IMR-90 (cell line): ENCODE data around the gene BMP10. TPM values are rescaled to one million over a fixed set of nuclear protein-coding genes. Genes with fewer than 3 reads are reported as not detected.

ENCODE experiments used
- ATAC-seq: fragments of 200-7000 bp; cut with Tn5 transposase; 2 replicates; pipeline ENCODE4 v1.9.1; 2020; ENCODE audit warnings: low read depth, mild to moderate bottlenecking, moderate library complexity
- BruUV-seq: library from RNA; stranded (reverse); fragments of 400-500 nt; replicated peaks from 2 replicates; lab custom pipeline; 2021; lab: Mats Ljungman, UMichigan
- CTCF ChIA-PET: fragments of 300-600 bp; formaldehyde crosslinking; extraction: SDS; loops from one replicate; lab custom pipeline; 2021; ENCODE audit warnings: antibody characterized with exemption; lab: Yijun Ruan, JAX
- POLR2A ChIA-PET: fragments of 300-600 bp; sonication (Branson Sonifier 250); formaldehyde crosslinking; loops from one replicate; lab custom pipeline; 2022; ENCODE audit warnings: antibody characterized with exemption; ENCODE audit not compliant: unreplicated experiment; lab: Charles Lee
- DNase-seq: peaks from one replicate; pipeline ENCODE4 v3.0.0; 2013
- H2AFZ ChIP-seq: replicated peaks from 2 replicates; pipeline ENCODE3; 2013; ENCODE audit warnings: low read length, mild to moderate bottlenecking; ENCODE audit not compliant: poor library complexity
- H2AK5ac ChIP-seq: 2 replicates; pipeline ENCODE4 v1.6.1; 2013; ENCODE audit warnings: low read depth, low read length, inconsistent platforms
- H2AK9ac ChIP-seq: replicated peaks from 2 replicates; pipeline ENCODE3; 2013; ENCODE audit warnings: mild to moderate bottlenecking, low read depth, low read length, moderate library complexity; ENCODE audit not compliant: poor library complexity
- H2BK120ac ChIP-seq: 2 replicates; pipeline ENCODE4 v1.6.1; 2013; ENCODE audit warnings: low read depth, low read length, inconsistent platforms
- H2BK15ac ChIP-seq: 3 replicates; pipeline ENCODE4 v1.6.1; 2013; ENCODE audit warnings: low read depth, low read length, inconsistent platforms
- H2BK20ac ChIP-seq: 2 replicates; pipeline ENCODE4 v1.6.1; 2013; ENCODE audit warnings: low read depth, mild to moderate bottlenecking, inconsistent platforms, low read length, moderate library complexity
- H2BK5ac ChIP-seq: 2 replicates; pipeline ENCODE4 v1.6.1; 2013; ENCODE audit warnings: mild to moderate bottlenecking, low read depth, low read length, inconsistent platforms; ENCODE audit not compliant: poor library complexity, severe bottlenecking
- H3K14ac ChIP-seq: replicated peaks from 2 replicates; pipeline ENCODE4 v1.6.1; 2013; ENCODE audit warnings: low read depth, low read length, inconsistent platforms
- H3K18ac ChIP-seq: 2 replicates; pipeline ENCODE4 v1.6.1; 2013; ENCODE audit warnings: low read depth, low read length, control low read depth
- H3K23ac ChIP-seq: 2 replicates; pipeline ENCODE4 v1.6.1; 2013; ENCODE audit warnings: low read depth, low read length, inconsistent platforms
- H3K27ac ChIP-seq: 2 replicates; pipeline ENCODE4 v1.5.1; 2013; ENCODE audit warnings: mild to moderate bottlenecking, control low read depth, low read length; ENCODE audit not compliant: insufficient read depth
- H3K27me3 ChIP-seq: 2 replicates; pipeline ENCODE4 v1.6.1; 2013; ENCODE audit warnings: low read length; ENCODE audit not compliant: control insufficient read depth, insufficient read depth
- H3K36me3 ChIP-seq: 2 replicates; pipeline ENCODE4 v1.6.1; 2013; ENCODE audit warnings: low read length, mixed read lengths; ENCODE audit not compliant: control insufficient read depth, insufficient read depth
- H3K4ac ChIP-seq: 2 replicates; pipeline ENCODE4 v1.6.1; 2013; ENCODE audit warnings: low read depth, low read length, inconsistent platforms
- H3K4me1 ChIP-seq: 2 replicates; pipeline ENCODE4 v1.6.1; 2013; ENCODE audit warnings: low read length, mixed read lengths; ENCODE audit not compliant: control insufficient read depth, insufficient read depth
- H3K4me2 ChIP-seq: 2 replicates; pipeline ENCODE4 v1.6.1; 2013; ENCODE audit warnings: low read depth, mild to moderate bottlenecking, control low read depth, low read length, moderate library complexity
- H3K4me3 ChIP-seq: 2 replicates; pipeline ENCODE4 v1.5.1; 2013; ENCODE audit warnings: low read depth, mild to moderate bottlenecking, control low read depth, low read length, moderate library complexity; ENCODE audit not compliant: insufficient read depth
- H3K56ac ChIP-seq: 2 replicates; pipeline ENCODE4 v1.6.1; 2013; ENCODE audit warnings: low read length, inconsistent platforms; ENCODE audit not compliant: insufficient read depth; ENCODE audit errors: extremely low read depth
- H3K79me1 ChIP-seq, 2 experiments: 2 replicates each; pipeline ENCODE4 v1.6.1; 2013; ENCODE audit warnings: low read length in 2 of 2, inconsistent platforms in 1 of 2, low read depth in 1 of 2
- H3K9ac ChIP-seq: 2 replicates; pipeline ENCODE4 v1.6.1; 2013; ENCODE audit warnings: low read depth, low read length, control low read depth
- H3K9me1 ChIP-seq: 2 replicates; pipeline ENCODE4 v1.6.1; 2013; ENCODE audit warnings: low read length, inconsistent platforms; ENCODE audit not compliant: insufficient read depth
- H3K9me3 ChIP-seq: 2 replicates; pipeline ENCODE4 v1.6.1; 2013; ENCODE audit warnings: low read length; ENCODE audit not compliant: control insufficient read depth, insufficient read depth
- H4K20me1 ChIP-seq: 2 replicates; pipeline ENCODE4 v1.6.1; 2013; ENCODE audit warnings: low read length, inconsistent platforms; ENCODE audit not compliant: insufficient read depth
- H4K5ac ChIP-seq: 2 replicates; pipeline ENCODE4 v1.6.1; 2013; ENCODE audit warnings: mild to moderate bottlenecking, low read depth, low read length, control low read depth
- H4K8ac ChIP-seq, 2 experiments: 2 replicates each; pipeline ENCODE4 v1.6.1; 2013; ENCODE audit warnings: low read depth in 2 of 2, low read length in 2 of 2, control low read depth in 1 of 2, inconsistent platforms in 1 of 2
- H4K91ac ChIP-seq: 2 replicates; pipeline ENCODE4 v1.6.1; 2013; ENCODE audit warnings: low read depth, low read length, inconsistent platforms; ENCODE audit not compliant: insufficient read depth
- BHLHE40 ChIP-seq: fragments of 150-350 bp; IDR thresholded peaks from 2 replicates; pipeline ENCODE4 v1.6.1; 2016; ENCODE audit warnings: mild to moderate bottlenecking, low read depth, low read length
- CEBPB ChIP-seq: IDR thresholded peaks from 2 replicates; pipeline ENCODE4 v1.6.1; 2012; ENCODE audit warnings: low read depth, low read length, improper control_type of control experiment
- CHD1 ChIP-seq: IDR thresholded peaks from 2 replicates; pipeline ENCODE4 v1.6.1; 2012; ENCODE audit warnings: low read depth, low read length, improper control_type of control experiment
- MAFK ChIP-seq: IDR thresholded peaks from 2 replicates; pipeline ENCODE4 v1.6.1; 2012; ENCODE audit warnings: low read depth, low read length, improper control_type of control experiment
- MAZ ChIP-seq: IDR thresholded peaks from 2 replicates; pipeline ENCODE4 v1.6.1; 2012; ENCODE audit warnings: low read depth, mild to moderate bottlenecking, low read length, improper control_type of control experiment, moderate library complexity, borderline replicate concordance
- NFE2L2 ChIP-seq: fragments of 150-350 bp; IDR thresholded peaks from 2 replicates; pipeline ENCODE4 v1.6.1; 2016; ENCODE audit warnings: low read depth, mild to moderate bottlenecking, low read length
- POLR2A ChIP-seq: IDR thresholded peaks from 2 replicates; pipeline ENCODE4 v1.6.1; 2012; ENCODE audit warnings: mild to moderate bottlenecking, low read depth, low read length
- RAD21 ChIP-seq: IDR thresholded peaks from 2 replicates; pipeline ENCODE4 v1.6.1; 2012; ENCODE audit warnings: low read length, improper control_type of control experiment
- RCOR1 ChIP-seq: IDR thresholded peaks from 2 replicates; pipeline ENCODE4 v1.6.1; 2012; ENCODE audit warnings: mild to moderate bottlenecking, low read length, improper control_type of control experiment; ENCODE audit not compliant: insufficient replicate concordance
- RFX5 ChIP-seq: IDR thresholded peaks from 2 replicates; pipeline ENCODE4 v1.8.0; 2012; ENCODE audit warnings: low read depth, mild to moderate bottlenecking, low read length, moderate library complexity
- SMC3 ChIP-seq: fragments of 150-350 bp; IDR thresholded peaks from 2 replicates; pipeline ENCODE4 v1.6.1; 2016; ENCODE audit warnings: low read depth, mild to moderate bottlenecking, antibody characterized with exemption, low read length, moderate library complexity
- WGBS, 2 experiments: methylation state at CpG; one replicate each; pipeline versions ENCODE4 v1.1.5 to v1.1.7; 2013; ENCODE audit warnings: missing lambda C conversion rate in 2 of 2; ENCODE audit not compliant: insufficient read length in 1 of 2; ENCODE audit errors: extremely low coverage in 2 of 2; 5-methylcytosine and 5-hydroxymethylcytosine counted together
- dilution Hi-C: fragments of 300-500 bp; cut with HindIII; formaldehyde crosslinking; loops from one replicate; pipeline ENCODE4 v1.14.3; 2018; ENCODE audit warnings: low sequenced_read_pairs; ENCODE audit not compliant: unreplicated experiment
- in situ Hi-C: fragments of 300-500 bp; cut with MboI; formaldehyde crosslinking; loops from 3 replicates; pipeline ENCODE4 v1.14.3; 2019; ENCODE audit warnings: low sequenced_read_pairs, inconsistent platforms, mixed read lengths
- intact Hi-C: fragments of 100-400 bp; cut with micrococcal nuclease; formaldehyde crosslinking; loops from 2 replicates; pipeline ENCODE4 v1.10.0; 2022
- polyA plus RNA-seq, 3 experiments: library from polyadenylated mRNA; depleted of rRNA; stranded (reverse); fragments of >200 nt; gene quantifications; 2 replicates each; pipeline ENCODE4 v1.2.3, GENCODE V29; 2012; ENCODE audit warnings: low replicate concordance in 1 of 3
- total RNA-seq: library from RNA; depleted of rRNA; stranded (reverse); fragments of >200 nt; gene quantifications from 2 replicates; pipeline ENCODE4 v1.2.3, GENCODE V29; 2012
- TF ChIP-seq, protein P1 (sequence below): fragments of 150-350 bp; IDR thresholded peaks from 2 replicates; pipeline ENCODE4 v1.6.1; 2017; ENCODE audit warnings: mild to moderate bottlenecking, antibody characterized with exemption, low read length, low read depth
- TF ChIP-seq, protein P2 (sequence below): conservative IDR thresholded peaks from 2 replicates; pipeline ENCODE4 v1.5.1; 2012; ENCODE audit warnings: mild to moderate bottlenecking, low read depth, low read length, improper control_type of control experiment
- TF ChIP-seq, protein P3 (sequence below): fragments of 150-350 bp; IDR thresholded peaks from 2 replicates; pipeline ENCODE4 v1.6.1; 2016; ENCODE audit warnings: low read depth, mild to moderate bottlenecking, low read length, moderate library complexity, borderline replicate concordance

Gene BMP10
- total and polyA plus RNA-seq, 2 of the 4 experiments (the other 2 are of a cell fraction): not detected

DNA sequence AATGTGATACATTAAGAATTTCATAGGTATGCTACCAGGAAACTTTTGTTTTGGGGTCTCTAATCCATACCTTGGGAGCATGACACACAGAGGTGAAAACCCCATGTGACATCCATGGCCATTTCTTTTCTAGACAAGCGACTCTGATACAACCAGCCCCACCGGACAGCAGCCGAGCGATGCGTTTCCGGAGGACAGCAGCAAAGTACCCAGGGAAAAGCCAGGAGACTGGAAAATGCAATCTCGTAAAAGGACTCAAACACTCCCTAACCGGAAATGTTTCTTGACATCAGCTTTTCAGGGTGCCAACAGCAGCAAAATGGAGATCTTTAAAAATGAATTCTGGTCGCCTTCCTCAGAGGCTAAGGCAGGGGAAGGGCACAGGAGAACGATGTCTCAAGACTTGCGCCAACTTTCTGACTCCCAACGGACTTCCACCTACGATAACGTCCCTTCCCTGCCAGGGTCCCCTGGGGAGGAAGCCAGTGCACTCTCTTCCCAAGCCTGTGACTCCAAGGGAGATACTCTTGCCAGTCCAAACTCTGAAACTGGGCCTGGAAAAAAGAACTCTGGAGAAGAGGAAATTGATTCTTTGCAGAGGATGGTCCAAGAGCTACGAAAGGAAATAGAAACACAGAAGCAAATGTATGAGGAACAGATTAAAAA lies 48.9 kb downstream of the BMP10 start:
- Histone ChIP-seq H3K27me3 (no peaks in the 10 kb centered on the region), H2BK5ac (no peak overlapping the region), H3K4me1 (peaks cover 13% of the 10 kb centered on the region), H2AK9ac (peak overlapping the region; percentile 24), H2AK5ac (peak overlapping the region; percentile 68; the same call in 1 of the 2 replicates), H4K8ac (no peak overlapping the region), H3K23ac (no peak overlapping the region), H4K91ac (peak overlapping the region; percentile 3; the same call in 1 of the 2 replicates), H3K36me3 (no peaks in the 10 kb centered on the region), H3K9me3 (no peaks in the 10 kb centered on the region), H3K79me1 (no peaks in the 10 kb centered on the region), H4K20me1 (no peaks in the 10 kb centered on the region), H3K56ac (no peak overlapping the region), H2BK20ac (0 out of 2 replicates have a peak overlapping the region, but pooled peaks have one; percentile 36), H3K18ac (no peak overlapping the region), H4K5ac (no peak overlapping the region), H3K14ac (no peak overlapping the region), H3K27ac (no peak overlapping the region), H3K9me1 (peaks cover 12% of the 10 kb centered on the region), H3K9ac (no peak overlapping the region), H3K4me2 (no peak overlapping the region), H2BK120ac (peak overlapping the region; percentile 49; the same call in 1 of the 2 replicates), H2BK15ac (0 out of 3 replicates have a peak overlapping the region, but pooled peaks have one; percentile 32), H3K4me3 (no peak overlapping the region), H3K4ac (no peak overlapping the region; the same call in 1 of the 2 replicates), H2AFZ (no peak overlapping the region)
- BruUV-seq: no TSS peak
- ChIA-PET CTCF (no interaction called here), POLR2A (no interaction called here)
- 92% methylated on average over 9 of the region's 15 CpGs; no CpG with 5 or more reads in 1 of the 2 experiments for WGBS, 2 experiments
- no peak for ATAC-seq
- no peak for TF ChIP-seq RCOR1
- no peak for TF ChIP-seq MAFK
- TF ChIP-seq CHD1: no peak
- TF ChIP-seq, protein P1, sequence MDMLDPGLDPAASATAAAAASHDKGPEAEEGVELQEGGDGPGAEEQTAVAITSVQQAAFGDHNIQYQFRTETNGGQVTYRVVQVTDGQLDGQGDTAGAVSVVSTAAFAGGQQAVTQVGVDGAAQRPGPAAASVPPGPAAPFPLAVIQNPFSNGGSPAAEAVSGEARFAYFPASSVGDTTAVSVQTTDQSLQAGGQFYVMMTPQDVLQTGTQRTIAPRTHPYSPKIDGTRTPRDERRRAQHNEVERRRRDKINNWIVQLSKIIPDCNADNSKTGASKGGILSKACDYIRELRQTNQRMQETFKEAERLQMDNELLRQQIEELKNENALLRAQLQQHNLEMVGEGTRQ: no peak
- TF ChIP-seq RAD21: no peak
- no peak for TF ChIP-seq BHLHE40
- TF ChIP-seq, protein P2, sequence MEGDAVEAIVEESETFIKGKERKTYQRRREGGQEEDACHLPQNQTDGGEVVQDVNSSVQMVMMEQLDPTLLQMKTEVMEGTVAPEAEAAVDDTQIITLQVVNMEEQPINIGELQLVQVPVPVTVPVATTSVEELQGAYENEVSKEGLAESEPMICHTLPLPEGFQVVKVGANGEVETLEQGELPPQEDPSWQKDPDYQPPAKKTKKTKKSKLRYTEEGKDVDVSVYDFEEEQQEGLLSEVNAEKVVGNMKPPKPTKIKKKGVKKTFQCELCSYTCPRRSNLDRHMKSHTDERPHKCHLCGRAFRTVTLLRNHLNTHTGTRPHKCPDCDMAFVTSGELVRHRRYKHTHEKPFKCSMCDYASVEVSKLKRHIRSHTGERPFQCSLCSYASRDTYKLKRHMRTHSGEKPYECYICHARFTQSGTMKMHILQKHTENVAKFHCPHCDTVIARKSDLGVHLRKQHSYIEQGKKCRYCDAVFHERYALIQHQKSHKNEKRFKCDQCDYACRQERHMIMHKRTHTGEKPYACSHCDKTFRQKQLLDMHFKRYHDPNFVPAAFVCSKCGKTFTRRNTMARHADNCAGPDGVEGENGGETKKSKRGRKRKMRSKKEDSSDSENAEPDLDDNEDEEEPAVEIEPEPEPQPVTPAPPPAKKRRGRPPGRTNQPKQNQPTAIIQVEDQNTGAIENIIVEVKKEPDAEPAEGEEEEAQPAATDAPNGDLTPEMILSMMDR: no peak
- TF ChIP-seq POLR2A: no peak
- TF ChIP-seq, protein P3, sequence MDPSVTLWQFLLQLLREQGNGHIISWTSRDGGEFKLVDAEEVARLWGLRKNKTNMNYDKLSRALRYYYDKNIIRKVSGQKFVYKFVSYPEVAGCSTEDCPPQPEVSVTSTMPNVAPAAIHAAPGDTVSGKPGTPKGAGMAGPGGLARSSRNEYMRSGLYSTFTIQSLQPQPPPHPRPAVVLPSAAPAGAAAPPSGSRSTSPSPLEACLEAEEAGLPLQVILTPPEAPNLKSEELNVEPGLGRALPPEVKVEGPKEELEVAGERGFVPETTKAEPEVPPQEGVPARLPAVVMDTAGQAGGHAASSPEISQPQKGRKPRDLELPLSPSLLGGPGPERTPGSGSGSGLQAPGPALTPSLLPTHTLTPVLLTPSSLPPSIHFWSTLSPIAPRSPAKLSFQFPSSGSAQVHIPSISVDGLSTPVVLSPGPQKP: no peak
- no peak for TF ChIP-seq CEBPB
- no peak for TF ChIP-seq SMC3
- TF ChIP-seq RFX5: no peak
- no peak for TF ChIP-seq MAZ
- no peak for TF ChIP-seq NFE2L2
- in situ Hi-C loops: no loop called here
- DNase-seq: no peak
- intact Hi-C loops: no loop called here
- dilution Hi-C loops: no loop called here
